HepG2 (cell line): ENCODE measurements around the gene TSKU. TPM values are rescaled to one million over a fixed set of nuclear protein-coding genes. Genes with fewer than 3 reads are reported as not detected.

Experiments
- CENPBD1 ChIP-seq: sonication (generic); formaldehyde crosslinking; IDR thresholded peaks from 2 replicates; pipeline ENCODE4 v1.8.0; 2022; ENCODE audit warnings: missing genetic modification reagents, low read depth, mild to moderate bottlenecking, borderline replicate concordance
- FOXP4 ChIP-seq: sonication (generic); formaldehyde crosslinking; IDR thresholded peaks from 2 replicates; pipeline ENCODE4 v1.4.0; 2020; ENCODE audit warnings: missing genetic modification reagents
- GTF2F1 ChIP-seq: fragments of 150-350 bp; IDR thresholded peaks from 2 replicates; pipeline ENCODE4 v1.6.1; 2014; ENCODE audit warnings: low read length
- HMGA1 ChIP-seq: sonication (generic); formaldehyde crosslinking; conservative IDR thresholded peaks from 2 replicates; pipeline ENCODE4 v1.4.0; 2020; ENCODE audit warnings: missing genetic modification reagents
- NFAT5 ChIP-seq: sonication (generic); formaldehyde crosslinking; IDR thresholded peaks from 2 replicates; pipeline ENCODE4 v1.4.0; 2020; ENCODE audit warnings: missing genetic modification reagents
- NFATC3 ChIP-seq: sonication (generic); formaldehyde crosslinking; IDR thresholded peaks from 2 replicates; pipeline ENCODE4 v1.5.1; 2020; ENCODE audit warnings: mild to moderate bottlenecking, missing genetic modification reagents
- NR1H2 ChIP-seq: sonication (generic); formaldehyde crosslinking; IDR thresholded peaks from 2 replicates; pipeline ENCODE4 v1.8.1; 2022; ENCODE audit warnings: low read depth, missing genetic modification reagents, borderline replicate concordance
- SIX4 ChIP-seq: sonication (generic); formaldehyde crosslinking; IDR thresholded peaks from 2 replicates; pipeline ENCODE4 v1.4.0; 2020; ENCODE audit warnings: missing genetic modification reagents
- SNAPC2 ChIP-seq: sonication (generic); formaldehyde crosslinking; IDR thresholded peaks from 2 replicates; pipeline ENCODE4 v1.8.1; 2022; ENCODE audit warnings: mild to moderate bottlenecking, missing genetic modification reagents
- TGIF2 ChIP-seq: IDR thresholded peaks from 2 replicates; pipeline ENCODE4 v1.6.1; 2016; ENCODE audit warnings: control low read depth, missing compliant biosample characterization
- THYN1 ChIP-seq: sonication (generic); formaldehyde crosslinking; IDR thresholded peaks from 2 replicates; pipeline ENCODE4 v1.8.1; 2023; ENCODE audit warnings: low read depth, mild to moderate bottlenecking, moderate library complexity, missing genetic modification reagents, borderline replicate concordance
- YY1 ChIP-seq: IDR thresholded peaks from 2 replicates; pipeline ENCODE4 v1.6.1; 2011; ENCODE audit warnings: low read length, low read depth, moderate library complexity, mild to moderate bottlenecking; ENCODE audit not compliant: insufficient read depth, insufficient replicate concordance
- ZNF121 ChIP-seq: sonication (generic); formaldehyde crosslinking; IDR thresholded peaks from 2 replicates; pipeline ENCODE4 v1.5.0; 2020; ENCODE audit warnings: mild to moderate bottlenecking, missing genetic modification reagents
- ZNF674 ChIP-seq: sonication (generic); formaldehyde crosslinking; IDR thresholded peaks from 2 replicates; pipeline ENCODE4 v1.5.0; 2020; ENCODE audit warnings: low read depth, mild to moderate bottlenecking, missing genetic modification reagents
- ZNF720 ChIP-seq: sonication (generic); formaldehyde crosslinking; IDR thresholded peaks from 2 replicates; pipeline ENCODE4 v1.4.0; 2020; ENCODE audit warnings: missing genetic modification reagents
- ZSCAN25 ChIP-seq: sonication (generic); formaldehyde crosslinking; IDR thresholded peaks from 2 replicates; pipeline ENCODE4 v1.8.0; 2022; ENCODE audit warnings: mild to moderate bottlenecking, missing genetic modification reagents
- polyA plus RNA-seq, 8 experiments: library from polyadenylated mRNA; depleted of rRNA in 3 of 8; stranded (reverse) in 7 of 8; unstranded in 1 of 8; fragments of >200 nt; fragmentation: Illumina TruSeq in 4 of 8; extraction: Trizol in 4 of 8; gene quantifications; 2 replicates each; pipeline versions ENCODE4 v1.2.1 to v1.2.3, GENCODE V29; 2011 to 2016; ENCODE audit warnings: low read depth in 4 of 8, missing spikeins in 1 of 8, mixed read lengths in 1 of 8; ENCODE audit not compliant: insufficient read depth in 1 of 8
- total RNA-seq, 5 experiments: library from RNA; depleted of rRNA; stranded (reverse); fragments of >200 nt; fragmentation: Illumina TruSeq; extraction: Trizol; gene quantifications; 2 replicates each; pipeline ENCODE4 v1.2.3, GENCODE V29; 2016; ENCODE audit warnings: low read depth in 1 of 5
- TF ChIP-seq, protein P1 (sequence below): IDR thresholded peaks from 2 replicates; pipeline ENCODE4 v1.6.1; 2016; ENCODE audit warnings: missing genetic modification reagents, missing compliant biosample characterization
- TF ChIP-seq, protein P2 (sequence below): sonication (generic); formaldehyde crosslinking; IDR thresholded peaks from 2 replicates; pipeline ENCODE4 v1.5.0; 2020; ENCODE audit warnings: missing genetic modification reagents
- TF ChIP-seq, protein P3 (sequence below): sonication (generic); formaldehyde crosslinking; IDR thresholded peaks from 2 replicates; pipeline ENCODE4 v1.4.0; 2020; ENCODE audit warnings: mild to moderate bottlenecking, low read depth, missing genetic modification reagents

TSKU gene
- total and polyA plus RNA-seq, 2 of the 13 experiments (the other 11 are each of a cell fraction or from before 2014, with no cell fraction given): 20.3 to 21.4 TPM

GRCh38 chr11:76769645-76770586, 13.2 kb upstream of the TSKU start (continued):
- TF ChIP-seq NFAT5 (CRISPR knock-in tag) (no peak), ZNF674 (CRISPR knock-in tag) (no peak), YY1 (no peak), ZNF720 (CRISPR knock-in tag) (no peak), GTF2F1 (no peak), CENPBD1 (CRISPR knock-in tag) (no peak), NR1H2 (CRISPR knock-in tag) (no peak), SIX4 (no peak), TGIF2 (CRISPR knock-in tag) (peak; percentile 61; the same call in 1 of the 2 replicates), HMGA1 (CRISPR knock-in tag) (no peak), NFATC3 (CRISPR knock-in tag) (no peak), FOXP4 (CRISPR knock-in tag) (peak; percentile 44; the same call in 1 of the 2 replicates), THYN1 (CRISPR knock-in tag) (no peak), ZNF121 (CRISPR knock-in tag) (peak; percentile 89), SNAPC2 (CRISPR knock-in tag) (no peak), ZSCAN25 (CRISPR knock-in tag) (peak; percentile 57; the same call in 1 of the 2 replicates)
- TF ChIP-seq, protein P1, sequence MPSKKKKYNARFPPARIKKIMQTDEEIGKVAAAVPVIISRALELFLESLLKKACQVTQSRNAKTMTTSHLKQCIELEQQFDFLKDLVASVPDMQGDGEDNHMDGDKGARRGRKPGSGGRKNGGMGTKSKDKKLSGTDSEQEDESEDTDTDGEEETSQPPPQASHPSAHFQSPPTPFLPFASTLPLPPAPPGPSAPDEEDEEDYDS (CRISPR knock-in tag): peak; percentile 48; the same call in 1 of the 2 replicates
- TF ChIP-seq, protein P2, sequence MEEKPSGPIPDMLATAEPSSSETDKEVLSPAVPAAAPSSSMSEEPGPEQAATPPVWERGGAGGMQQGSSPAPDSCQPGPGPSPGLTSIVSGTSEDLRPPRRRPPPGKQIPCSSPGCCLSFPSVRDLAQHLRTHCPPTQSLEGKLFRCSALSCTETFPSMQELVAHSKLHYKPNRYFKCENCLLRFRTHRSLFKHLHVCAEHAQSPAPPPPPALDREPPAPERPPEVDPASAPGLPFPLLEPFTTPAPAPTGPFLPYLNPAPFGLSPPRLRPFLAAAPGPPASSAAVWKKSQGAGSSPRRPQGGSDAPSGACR (CRISPR knock-in tag): peak; percentile 71; the same call in 1 of the 2 replicates
- TF ChIP-seq, protein P3, sequence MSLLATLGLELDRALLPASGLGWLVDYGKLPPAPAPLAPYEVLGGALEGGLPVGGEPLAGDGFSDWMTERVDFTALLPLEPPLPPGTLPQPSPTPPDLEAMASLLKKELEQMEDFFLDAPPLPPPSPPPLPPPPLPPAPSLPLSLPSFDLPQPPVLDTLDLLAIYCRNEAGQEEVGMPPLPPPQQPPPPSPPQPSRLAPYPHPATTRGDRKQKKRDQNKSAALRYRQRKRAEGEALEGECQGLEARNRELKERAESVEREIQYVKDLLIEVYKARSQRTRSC: no peak
